Stimulated activated CD4-positive, alpha-beta T cell treated with anti-CD3 and anti-CD28 coated beads, Interleukin-12 subunit alpha, Interleukin-12 subunit beta, amount 100 ng/mL, for 24 hours (primary cell): ENCODE measurements around the gene THBS3.
"Not testable (repeated sequence)": the region's sequence is repeated elsewhere in the genome, so short reads cannot be mapped to it uniquely, and the experiment has no call there.

Experiments
- DNase-seq, 2 experiments: peaks; one replicate each; pipeline ENCODE4 v3.0.0-alpha.2; 2020; ENCODE audit warnings: low read depth in 2 of 2

Gene THBS3

DNA sequence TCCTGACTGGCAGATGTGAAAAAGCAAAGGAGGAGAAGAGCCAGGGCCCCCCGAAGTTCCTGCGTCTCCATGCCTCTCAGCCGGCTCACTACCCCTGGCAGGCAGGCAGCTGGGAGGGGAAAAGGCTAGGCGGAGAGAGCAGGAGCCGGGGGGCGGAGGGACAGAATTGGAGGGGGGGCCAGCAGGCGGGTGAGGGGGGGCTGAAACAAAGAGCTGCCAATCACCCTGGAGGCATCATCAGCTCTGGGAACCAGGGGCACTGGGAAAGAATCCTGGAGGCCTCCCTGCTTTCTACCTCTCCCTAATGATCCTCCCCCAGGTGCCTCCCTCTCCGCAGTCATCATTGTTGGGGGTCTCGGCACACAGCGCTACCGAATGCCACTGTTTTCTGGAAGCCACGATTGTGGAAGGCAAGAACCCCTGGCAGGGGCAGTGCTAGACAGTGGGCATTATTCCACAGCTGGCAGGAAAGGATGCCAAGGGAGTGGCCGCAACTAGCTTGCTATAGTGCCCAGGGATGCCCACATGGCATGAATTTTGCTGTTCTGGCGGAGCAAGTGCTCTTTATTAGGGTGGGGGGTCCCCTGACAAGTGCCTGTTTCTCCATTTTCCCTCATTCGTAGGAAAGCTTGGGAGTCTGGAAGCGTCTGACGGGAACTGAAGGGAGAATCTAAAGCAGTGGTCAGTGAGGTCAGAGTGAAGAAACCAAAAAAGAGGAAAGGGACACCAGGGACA is at the start of gene THBS3:
Gene THBS3 (minus strand): TSS at position 92 of the 735 bp plus-strand sequence. CDS start 21 bp downstream, at position 71.
- DNase-seq, result no peak

- no peak for DNase-seq
Observed at GRCh38 chr1:155256058-155256852, 48.6 kb upstream of the THBS3 start.

DNA sequence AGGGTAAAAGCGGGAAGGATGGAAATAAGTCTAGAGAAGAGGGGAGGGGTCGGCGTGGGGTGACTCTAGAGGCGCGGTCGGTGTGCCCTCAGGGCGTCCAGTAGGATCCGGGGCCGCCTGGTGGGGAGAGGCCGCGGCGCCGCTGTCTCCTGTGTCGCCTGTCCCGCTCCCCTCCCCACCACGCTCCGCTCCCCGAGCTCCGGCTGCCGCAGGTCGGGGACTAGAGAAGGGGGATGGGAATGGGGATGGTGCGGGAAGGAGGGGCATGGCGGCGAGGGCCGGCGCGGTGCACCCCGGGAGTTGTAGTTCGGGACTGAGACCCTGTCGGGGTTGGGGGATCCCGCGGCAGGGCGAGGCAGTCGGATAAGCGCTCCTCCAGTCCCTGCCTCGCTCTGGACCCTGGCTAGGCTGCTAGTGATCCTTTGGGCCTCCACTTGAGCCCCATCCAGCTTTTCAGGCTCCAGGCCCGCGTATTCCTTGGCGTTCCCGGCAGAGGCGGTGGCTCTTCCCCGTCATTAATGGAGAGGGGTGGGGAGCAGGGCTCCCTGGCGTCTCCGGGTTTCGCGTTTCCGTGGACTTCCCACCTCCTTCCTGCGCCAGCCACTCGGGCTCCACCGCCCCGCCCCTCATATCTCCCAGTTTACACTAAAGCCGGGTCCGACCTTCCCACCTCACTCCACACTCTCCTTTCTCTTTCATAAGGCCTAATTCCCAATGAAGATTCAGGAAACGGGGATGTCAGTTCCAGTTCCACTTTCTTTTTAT is 47.7 kb upstream of the THBS3 start, which contains the start of gene ENTREP3:
Gene ENTREP3 (minus strand): TSS at position 241 of the 765 bp plus-strand sequence. CDS start 606 bp downstream, outside the sequence.
- peak; percentile 67 to 80 for DNase-seq

GRCh38 chr1:155254714-155255242 is 47.1 kb upstream of the THBS3 start:
- no peak for DNase-seq

DNA sequence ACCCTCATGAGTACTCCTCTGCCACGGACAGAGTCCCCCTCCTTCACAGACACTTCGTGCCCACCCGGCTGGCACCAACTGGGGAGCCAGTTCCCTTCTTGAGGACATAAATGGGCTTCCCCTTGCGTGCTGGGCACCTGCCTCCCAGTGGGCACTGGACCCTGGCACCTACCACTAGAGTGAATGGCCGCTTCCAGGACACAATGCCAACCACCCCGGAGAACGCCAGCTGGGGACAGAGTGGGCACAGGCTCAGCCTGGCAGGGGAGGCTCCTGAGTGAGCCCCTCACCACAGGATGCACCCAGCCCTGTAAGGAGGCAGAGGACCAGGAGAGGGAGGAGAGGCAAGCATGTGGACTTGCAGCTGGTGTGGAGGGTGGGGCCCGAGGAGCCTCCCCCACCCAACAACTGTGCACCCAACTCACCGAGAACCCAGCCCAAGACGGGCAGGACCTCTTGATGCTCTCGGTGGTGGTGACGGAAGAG is 46.6 kb upstream of the THBS3 start:
- no peak for DNase-seq

GRCh38 chr1:155253797-155254196 is 46.1 kb upstream of the THBS3 start:
- DNase-seq, result no peak

DNA sequence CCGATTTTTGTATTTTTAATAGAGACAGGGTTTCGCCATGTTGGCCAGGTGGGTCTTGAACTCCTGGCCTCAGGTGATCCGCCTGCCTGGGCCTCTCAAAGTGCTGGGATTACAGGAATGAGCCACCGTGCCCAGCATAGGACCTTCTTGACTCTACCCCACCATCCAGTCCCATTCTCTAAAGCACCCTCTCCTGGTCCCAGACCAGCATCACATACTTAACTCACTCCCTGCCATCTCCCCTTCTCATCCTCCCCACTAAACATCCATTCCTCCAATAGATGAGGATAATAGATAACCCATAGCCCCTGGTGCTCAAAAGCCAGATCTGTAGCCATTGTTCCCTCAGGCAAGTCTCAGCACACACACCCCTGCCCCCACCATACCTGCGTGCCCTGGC is 45.5 kb upstream of the THBS3 start:
- no peak for DNase-seq

DNA sequence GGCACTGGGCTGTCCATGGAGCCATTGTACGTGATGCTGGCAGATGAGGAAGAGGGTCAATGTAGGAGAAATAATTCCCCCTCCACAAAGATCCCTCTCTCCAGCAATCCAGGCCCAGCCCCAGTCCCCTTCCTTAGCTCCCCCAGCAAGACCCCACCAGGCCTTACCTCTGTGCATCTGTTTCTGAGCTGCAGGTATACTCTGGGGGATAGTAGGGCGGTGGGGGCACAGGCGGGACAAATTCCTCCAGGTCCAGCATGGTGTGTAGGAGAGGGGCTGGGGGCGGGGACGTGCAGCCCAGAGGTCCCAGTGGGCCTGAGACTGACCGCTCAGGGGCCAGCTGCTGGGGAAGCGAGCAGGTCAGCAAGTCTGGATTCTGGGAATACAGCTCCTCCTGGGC is 43.9 kb upstream of the THBS3 start:
- no peak for DNase-seq

DNA sequence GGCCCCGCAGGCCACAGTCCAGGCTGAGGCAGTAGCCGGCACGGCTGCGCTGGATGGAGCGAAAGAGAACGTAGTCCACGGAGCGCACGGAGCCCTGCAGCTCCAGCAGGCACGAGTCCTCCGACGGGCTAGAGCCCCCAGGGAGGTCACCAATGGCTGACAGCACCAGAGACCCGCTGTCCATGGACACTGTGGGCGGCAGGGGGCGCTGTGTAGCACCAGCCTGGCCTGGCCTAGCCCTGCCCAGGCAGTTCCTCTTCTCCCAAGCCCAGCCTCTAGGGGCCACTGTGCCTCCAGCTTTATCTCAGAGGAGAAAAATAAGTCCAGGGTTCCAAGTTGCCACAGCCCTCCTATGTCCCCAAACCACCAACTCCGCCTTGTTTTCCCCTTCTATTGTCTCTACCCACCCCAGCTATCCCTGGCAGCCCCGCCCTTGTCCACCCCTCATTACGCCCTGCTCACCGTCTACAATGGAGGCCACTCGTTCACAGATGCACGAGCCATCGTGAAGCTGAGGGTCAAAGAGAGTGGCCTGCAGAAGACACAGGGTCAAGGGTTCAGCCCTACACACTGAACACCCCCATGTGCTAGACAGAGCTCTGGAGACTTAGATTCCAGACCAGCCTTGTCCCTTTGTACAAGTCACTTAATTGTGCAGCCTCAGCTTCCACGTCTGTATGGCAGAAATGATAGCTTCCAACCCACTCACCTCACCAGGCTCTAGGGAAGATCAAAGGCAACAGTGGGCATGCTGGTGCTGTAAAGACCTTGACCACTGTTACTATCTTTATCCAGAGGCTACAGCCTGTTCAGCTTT is 43.1 kb upstream of the THBS3 start:
- peak; percentile 90 to 97 for DNase-seq

- no peak for DNase-seq
Observed at GRCh38 chr1:155250246-155250632, 42.5 kb upstream of the THBS3 start.

GRCh38 chr1:155247667-155248553 is 40.2 kb upstream of the THBS3 start:
- no peak for DNase-seq

DNA sequence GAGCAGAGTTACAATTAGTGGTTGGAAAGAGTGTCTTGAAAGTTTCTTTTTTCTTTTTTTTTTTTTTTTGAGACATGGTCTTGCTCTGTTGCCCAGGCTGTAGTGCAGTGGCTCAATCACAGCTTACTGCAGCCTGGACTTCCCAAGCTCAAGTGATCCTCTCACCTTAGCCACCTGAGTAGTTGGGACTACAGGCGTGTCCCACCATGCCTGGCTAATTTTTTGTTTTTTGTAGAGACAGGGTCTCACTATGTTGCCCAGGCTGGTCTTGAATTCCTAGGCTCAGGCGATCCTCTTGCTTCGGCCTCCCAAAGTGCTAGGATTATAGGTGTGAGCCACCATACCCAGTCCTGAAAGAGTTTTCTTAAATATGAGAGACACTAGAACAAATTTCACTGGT is 39.1 kb upstream of the THBS3 start:
- DNase-seq, result not testable (repeated sequence)

- DNase-seq, result no peak
Observed at GRCh38 chr1:155245163-155245524, 37.4 kb upstream of the THBS3 start.

DNA sequence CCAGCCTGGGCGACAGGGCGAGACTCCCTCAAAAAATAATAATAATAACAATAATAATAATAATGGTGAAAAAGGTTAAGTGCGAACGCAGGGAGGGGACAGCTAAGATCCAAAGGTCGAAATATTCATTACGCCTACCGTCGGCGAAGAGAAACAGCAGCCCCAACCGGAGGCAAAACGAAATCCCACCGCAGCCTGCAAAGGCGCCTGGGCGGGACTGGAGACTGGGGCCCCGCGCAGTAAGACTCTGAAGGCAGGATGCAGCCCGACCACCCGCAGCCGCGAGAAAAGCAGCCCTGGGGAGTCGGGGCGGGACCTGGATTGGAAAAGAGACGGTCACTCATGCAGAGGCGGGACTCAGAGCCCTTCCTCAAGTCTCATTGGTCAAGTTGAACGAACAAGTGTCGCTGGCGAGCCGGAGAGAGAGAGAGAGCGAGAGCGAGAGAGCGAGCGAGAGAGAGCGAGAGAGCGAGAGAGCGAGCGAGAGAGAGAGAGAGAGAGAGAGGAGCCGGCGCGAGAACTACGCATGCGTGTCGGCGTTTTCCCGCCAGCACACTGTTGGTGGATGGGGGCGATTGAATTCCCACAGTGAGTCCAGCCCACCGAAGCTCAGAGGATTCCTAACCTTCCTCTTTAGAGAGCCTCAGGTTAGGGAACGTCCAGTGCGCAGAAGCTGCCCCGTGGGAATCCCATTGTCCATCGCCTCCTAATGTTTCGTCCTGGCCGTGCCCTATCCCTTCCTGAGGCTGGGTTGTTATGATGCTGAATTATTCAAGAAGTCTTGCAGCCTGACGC is 36.9 kb upstream of the THBS3 start:
- peak; percentile 86 to 96 for DNase-seq

- no peak for DNase-seq
Observed at GRCh38 chr1:155242805-155243358, 35.2 kb upstream of the THBS3 start.

- DNase-seq, result no peak
Observed at GRCh38 chr1:155241841-155242264, 34.2 kb upstream of the THBS3 start.

DNA sequence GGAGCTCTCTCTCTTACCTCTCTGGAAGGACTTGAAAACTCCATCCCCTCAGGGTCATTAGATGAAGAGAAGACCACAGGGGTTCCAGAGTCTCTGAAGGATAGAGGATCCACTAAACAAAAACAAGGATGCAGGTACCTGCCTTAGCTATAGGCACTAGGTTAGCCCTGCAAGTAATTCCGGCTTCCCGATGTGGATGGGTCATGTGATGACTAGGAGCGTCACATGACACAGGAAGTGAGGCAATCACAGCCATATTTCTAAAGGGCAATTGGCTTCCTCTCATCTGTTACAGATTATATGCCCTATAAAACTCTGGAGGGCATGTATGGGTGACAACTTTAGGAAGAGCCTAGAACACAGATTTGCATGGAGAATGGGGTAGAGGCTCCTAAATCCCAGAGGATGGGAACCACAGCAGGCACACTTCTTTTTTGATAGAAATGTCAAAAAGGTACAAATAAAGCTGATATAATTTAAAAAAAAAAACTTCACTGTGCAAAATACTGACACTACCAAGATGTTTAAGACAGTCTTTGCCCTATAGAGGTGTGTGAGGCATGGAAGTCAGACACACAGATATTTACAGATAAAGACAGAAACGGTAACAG is 33.5 kb upstream of the THBS3 start:
- peak; percentile 32 to 47 for DNase-seq

- no peak for DNase-seq
Observed at GRCh38 chr1:155236451-155236850, 28.8 kb upstream of the THBS3 start.
